ENCODE results near the gene BHLHE40.

DNA sequence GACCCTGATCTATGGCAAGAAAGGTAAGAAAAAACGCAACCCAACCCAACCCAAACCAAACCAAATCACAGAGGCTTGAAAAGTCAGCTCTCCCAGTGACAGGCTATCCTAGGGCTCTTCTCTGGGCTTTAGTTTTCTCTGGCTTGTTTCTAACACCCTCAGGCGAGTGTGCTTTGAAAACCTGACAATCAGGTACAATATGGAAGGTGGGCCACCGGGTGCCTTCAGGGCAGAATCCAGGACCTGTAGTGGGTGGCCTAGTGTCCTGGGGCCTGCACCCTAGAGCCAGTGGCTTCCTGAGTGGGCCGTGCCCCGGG is 46.8 kb downstream of the BHLHE40 start:
- no peak for TF ChIP-seq PATZ1 (CRISPR knock-in tag; IDR thresholded peaks at IDR 0.05; ENCODE audit: borderline replicate concordance)
- no peak for TF ChIP-seq CREB5 (CRISPR knock-in tag; IDR thresholded peaks at IDR 0.05; ENCODE audit: low read depth)
